T-helper 1 cell treated with Interleukin-12 subunit alpha and Interleukin-12 subunit beta and Interleukin-4 antibody, amounts not matched to agents 30 ng/mL and 1 ng/mL, for 36 hours (primary cell): Measurements from ENCODE around the gene EDN2. TPM values are rescaled to one million over a fixed set of nuclear protein-coding genes. Genes with fewer than 3 reads are reported as not detected.

Source experiments
- intact Hi-C: fragments of 100-400 bp; cut with micrococcal nuclease; formaldehyde crosslinking; loops from one replicate; pipeline ENCODE4 v1.15.1; 2024
- total RNA-seq: library from RNA; stranded (reverse); gene quantifications from 2 replicates; pipeline ENCODE4 v1.2.3, GENCODE V29; 2022

EDN2 gene
- total RNA-seq, 1 donor from 2014 or later: not detected

- intact Hi-C loops: no loop called here
These were observed 16.8 kb downstream of the EDN2 start for GRCh38 chr1:41467673-41468072.

GRCh38 chr1:41466146-41466545, 18.3 kb downstream of the EDN2 start:
- intact Hi-C loops: no loop called here

GRCh38 chr1:41465741-41466140, 18.7 kb downstream of the EDN2 start:
- intact Hi-C loops: no loop called here

- intact Hi-C loops: no loop called here
These were observed 19.6 kb downstream of the EDN2 start for GRCh38 chr1:41464885-41465284.

GRCh38 chr1:41463516-41463915, 21.0 kb downstream of the EDN2 start:
- intact Hi-C loops: no loop called here

- intact Hi-C loops: no loop called here
These were observed 21.8 kb downstream of the EDN2 start for GRCh38 chr1:41462680-41463004.

- intact Hi-C loops: no loop called here
These were observed 22.4 kb downstream of the EDN2 start for GRCh38 chr1:41461790-41462679.

GRCh38 chr1:41456847-41457540, 27.5 kb downstream of the EDN2 start:
- intact Hi-C loops: no loop called here

GRCh38 chr1:41455479-41456332, 28.8 kb downstream of the EDN2 start:
- intact Hi-C loops: no loop called here

- intact Hi-C loops: no loop called here
These were observed 30.1 kb downstream of the EDN2 start for GRCh38 chr1:41454406-41454805.

- intact Hi-C loops: no loop called here
These were observed 31.7 kb downstream of the EDN2 start for GRCh38 chr1:41452704-41453290.

GRCh38 chr1:41450747-41451285, 33.7 kb downstream of the EDN2 start:
- intact Hi-C loops: no loop called here

GRCh38 chr1:41449326-41449921, 35.1 kb downstream of the EDN2 start:
- intact Hi-C loops: no loop called here

- intact Hi-C loops: no loop called here
These were observed 35.7 kb downstream of the EDN2 start for GRCh38 chr1:41448821-41449220.

- intact Hi-C loops: no loop called here
These were observed 36.3 kb downstream of the EDN2 start for GRCh38 chr1:41447995-41448770.

- intact Hi-C loops: no loop called here
These were observed 37.5 kb downstream of the EDN2 start for GRCh38 chr1:41446851-41447610.

- intact Hi-C loops: no loop called here
These were observed 39.7 kb downstream of the EDN2 start for GRCh38 chr1:41444785-41445184.

GRCh38 chr1:41444246-41444645, 40.2 kb downstream of the EDN2 start:
- intact Hi-C loops: no loop called here

- intact Hi-C loops: no loop called here
These were observed 41.7 kb downstream of the EDN2 start for GRCh38 chr1:41442697-41443251.
